HG02870 (cell line): ENCODE results near the gene GYG2.
A peak's percentile ranks its signal among the peaks of the same experiment; 100 is the strongest.
"Not testable (repeated sequence)": the region's sequence is repeated elsewhere in the genome, so short reads cannot be mapped to it uniquely, and the experiment has no call there.

Source experiments
- ATAC-seq: cut with Tn5 transposase; IDR thresholded peaks from one replicate; pipeline ENCODE4 v1.9.1; 2021; ENCODE audit warnings: mild to moderate bottlenecking, moderate library complexity; ENCODE audit not compliant: unreplicated experiment

The GYG2 gene

GRCh38 chrX:2898846-2899512 is 70.2 kb downstream of the GYG2 start:
- no peak for ATAC-seq

GRCh38 chrX:2901367-2902036 is 72.8 kb downstream of the GYG2 start:
- no peak for ATAC-seq

- no peak for ATAC-seq
Observed at GRCh38 chrX:2902841-2903240, 74.1 kb downstream of the GYG2 start.

- ATAC-seq: no peak
Observed at GRCh38 chrX:2903366-2903765, 74.6 kb downstream of the GYG2 start.

- no peak for ATAC-seq
Observed at GRCh38 chrX:2907295-2907694, 78.6 kb downstream of the GYG2 start.

DNA sequence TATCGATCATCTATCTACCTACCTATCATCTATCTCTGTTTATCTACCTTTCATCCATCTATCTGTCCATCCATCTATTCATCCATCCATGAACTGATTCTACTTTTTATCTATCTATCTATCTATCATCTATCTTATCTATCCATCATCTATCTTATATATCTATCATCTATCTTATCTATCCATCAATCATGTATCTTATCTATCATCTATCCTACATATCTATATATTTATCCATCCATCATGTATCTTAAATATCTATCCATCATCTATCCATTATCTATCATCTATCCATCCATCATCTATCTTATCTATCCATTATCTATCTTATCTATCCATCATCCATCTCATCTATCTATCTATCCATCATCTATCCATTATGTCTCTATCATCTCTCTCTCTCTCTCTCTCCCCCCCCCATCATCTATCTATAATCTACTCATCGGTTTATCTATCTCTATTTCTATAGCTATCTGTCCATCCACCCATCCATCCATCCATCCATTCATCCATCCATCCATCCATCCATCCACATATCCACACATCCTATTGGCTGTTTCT is 79.5 kb downstream of the GYG2 start:
- ATAC-seq: no peak

DNA sequence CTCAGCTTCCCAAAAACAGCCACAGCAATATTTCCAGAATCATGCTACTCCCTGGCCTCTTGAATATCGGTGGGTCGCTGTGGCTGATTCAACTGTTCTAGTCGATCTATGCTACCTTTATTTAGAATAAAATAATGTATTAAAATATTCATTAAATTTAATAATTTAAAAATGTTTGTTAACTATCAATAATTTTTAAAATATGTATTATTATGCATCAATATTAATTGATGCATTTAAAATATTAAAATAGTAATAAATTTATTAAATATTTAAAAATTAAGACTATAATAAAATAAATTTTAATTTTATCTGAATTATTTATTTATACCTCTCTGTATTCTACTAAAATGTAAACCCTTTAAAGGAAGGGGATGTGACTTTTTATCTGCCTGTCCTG is 81.4 kb downstream of the GYG2 start:
- no peak for ATAC-seq

DNA sequence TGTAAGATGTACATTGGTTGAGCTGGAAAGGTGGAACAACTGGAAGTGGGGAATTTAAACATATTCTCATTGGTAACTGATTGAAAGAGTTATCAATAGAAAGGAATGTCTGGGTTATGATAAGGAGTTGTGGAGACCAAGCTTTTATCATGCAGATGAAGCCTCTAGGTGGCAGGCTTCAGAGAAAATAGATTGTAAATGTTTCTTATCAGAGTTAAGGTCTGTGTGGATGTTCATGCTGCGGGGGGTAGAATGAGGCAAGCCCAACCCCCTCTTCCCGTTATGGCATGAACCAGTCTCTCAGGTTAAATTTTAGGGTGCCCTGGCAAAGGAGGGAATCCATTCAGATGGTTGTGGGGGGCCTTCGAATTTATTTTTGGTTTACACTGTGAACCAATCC is 84.4 kb downstream of the GYG2 start:
- no peak for ATAC-seq

DNA sequence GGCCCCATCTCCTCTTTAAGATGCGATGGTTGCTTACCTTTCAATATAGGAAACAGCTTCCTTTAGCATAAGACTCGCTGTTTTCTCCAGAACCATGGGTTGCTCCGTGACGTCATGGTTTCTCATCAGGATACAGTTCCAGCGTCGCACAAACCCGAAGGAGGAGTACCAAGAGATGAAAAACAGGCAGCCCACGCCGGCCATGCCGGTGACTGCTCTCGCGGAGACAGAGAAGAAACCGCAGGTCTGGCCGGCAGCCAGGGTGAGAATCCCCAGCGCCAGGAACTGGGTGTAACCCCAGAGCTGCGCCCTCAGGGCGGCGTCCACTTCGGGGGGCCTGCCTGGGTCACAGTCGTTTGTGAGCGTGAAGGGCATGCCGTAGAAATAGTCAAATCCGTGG is 89.0 kb downstream of the GYG2 start:
- ATAC-seq: no peak

- no peak for ATAC-seq
Observed at GRCh38 chrX:2921193-2921592, 92.5 kb downstream of the GYG2 start.

- ATAC-seq: no peak
Observed at GRCh38 chrX:2921750-2922149, 93.0 kb downstream of the GYG2 start.

GRCh38 chrX:2924151-2924550 is 95.4 kb downstream of the GYG2 start:
- no peak for ATAC-seq

DNA sequence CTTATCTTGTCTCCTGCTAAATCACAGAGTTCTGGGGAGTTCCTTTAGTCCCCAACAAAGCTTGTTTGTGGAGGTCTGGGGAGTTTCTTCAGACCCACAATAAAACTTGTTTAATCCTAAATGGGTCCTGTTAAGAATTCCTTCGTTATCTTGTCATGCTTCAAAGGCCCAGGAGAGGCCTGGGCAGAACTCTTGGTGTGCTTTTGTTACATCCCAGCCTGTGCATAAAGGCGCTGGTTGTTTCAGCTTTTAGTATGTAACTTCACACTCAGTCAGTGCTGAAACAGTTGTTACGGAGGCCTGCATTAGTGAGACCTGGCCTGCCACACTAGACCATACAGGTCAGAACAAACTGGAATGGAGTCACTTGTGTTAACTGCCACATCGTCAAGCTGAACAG is 97.5 kb downstream of the GYG2 start:
- not testable (repeated sequence) for ATAC-seq

DNA sequence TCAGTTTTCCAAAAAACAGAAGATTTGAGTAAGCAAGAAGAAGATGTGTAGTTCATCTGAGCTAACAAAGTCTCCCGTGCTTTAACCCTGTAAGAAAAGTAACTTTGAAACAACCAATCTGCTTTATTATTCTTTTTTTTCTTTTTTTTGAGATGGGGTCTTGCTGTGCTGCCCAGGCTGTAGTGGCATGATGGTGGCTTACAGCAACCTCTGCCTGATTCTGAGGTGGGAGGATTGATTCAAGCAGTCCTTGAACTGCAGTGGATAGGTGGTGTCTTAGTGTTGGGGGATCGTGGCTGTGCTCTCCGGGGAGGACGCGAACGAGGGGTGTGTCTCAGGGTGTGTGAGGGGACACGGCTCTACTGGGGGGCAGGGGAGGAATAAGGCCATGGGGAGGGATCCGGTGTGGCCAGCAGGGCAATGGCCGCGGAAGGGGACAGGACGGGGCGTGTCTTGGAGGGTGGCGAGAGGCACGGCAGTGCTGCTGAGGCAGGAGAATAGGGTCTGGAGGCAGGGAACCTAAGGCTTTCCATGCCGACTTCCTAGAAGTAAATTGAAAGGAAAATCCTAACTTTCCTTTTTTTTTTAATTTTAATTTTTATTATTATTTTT is 98.0 kb downstream of the GYG2 start:
- ATAC-seq: no peak

DNA sequence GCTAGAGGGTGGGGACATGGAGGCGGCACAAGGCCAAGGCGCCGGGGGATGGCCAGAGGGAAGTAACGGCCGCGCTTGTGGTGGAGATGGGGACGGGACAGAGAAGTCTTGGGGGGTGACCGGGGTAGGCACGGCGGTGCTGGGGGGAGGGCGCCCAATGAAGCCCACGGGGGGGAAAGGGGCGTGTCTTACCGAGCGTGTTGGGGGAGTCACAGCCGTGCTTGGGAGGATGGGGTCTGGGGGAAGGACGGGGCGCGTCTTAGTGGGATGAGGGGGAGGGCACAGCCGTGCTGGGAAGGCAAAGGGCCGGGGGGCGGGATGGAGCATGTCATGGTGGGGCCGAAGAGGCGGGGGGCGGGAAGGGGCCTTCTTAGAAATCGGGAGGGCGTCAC is 99.5 kb downstream of the GYG2 start:
- ATAC-seq: no peak

GRCh38 chrX:2928583-2929434 is 100.1 kb downstream of the GYG2 start, which contains the start of gene ARSD:
TSS of gene ARSD (minus strand) at chrX:2929339. CDS start at chrX:2929275, 64 bp downstream.
- peak; percentile 80 for ATAC-seq

GRCh38 chrX:2931155-2931554 is 102.4 kb downstream of the GYG2 start:
- ATAC-seq: no peak

DNA sequence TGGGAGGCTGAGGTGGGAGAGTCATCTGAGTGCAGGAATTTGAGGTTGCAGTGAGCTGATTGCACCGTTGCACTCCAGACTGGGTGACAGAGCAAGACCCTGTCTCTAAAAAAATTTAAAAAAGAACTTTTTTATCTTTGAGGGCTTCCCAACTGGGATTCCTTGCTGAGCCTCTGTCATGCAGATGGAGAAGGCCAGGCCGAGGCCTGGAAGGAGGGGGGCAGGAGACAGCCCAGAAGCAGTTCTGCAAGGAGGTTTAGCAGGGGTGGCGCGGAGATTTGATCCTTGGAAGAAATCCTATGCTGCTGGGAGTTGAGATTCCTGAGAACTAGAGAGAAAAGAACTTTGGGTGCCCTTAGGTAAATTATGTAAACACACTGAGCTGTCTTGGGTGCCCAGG is 102.9 kb downstream of the GYG2 start:
- no peak for ATAC-seq
